Uterus (tissue), 4 donors: ENCODE data around the gene ASCC3. TPM values are rescaled to one million over a fixed set of nuclear protein-coding genes. Genes with fewer than 3 reads are reported as not detected.

ENCODE experiments used
- DNase-seq, 2 donors: peaks; one replicate each; pipeline ENCODE4 v3.0.0-alpha.2; 2019 to 2020
- H3K27ac ChIP-seq, 2 donors: fragments of 200-600 bp; sonication (generic); 1 replicate in 1 of 2; 2 replicates in 1 of 2; pipeline ENCODE4 v1.5.1; 2016 to 2018
- H3K27me3 ChIP-seq, 2 donors: fragments of 200-600 bp; sonication (generic); one replicate each; pipeline ENCODE4 v1.5.1; 2018 to 2019; ENCODE audit warnings: control low read depth in 1 of 2
- H3K36me3 ChIP-seq, 2 donors: fragments of 200-600 bp; sonication (generic); one replicate each; pipeline ENCODE4 v1.5.1; 2019; ENCODE audit warnings: control low read depth in 1 of 2
- H3K4me1 ChIP-seq, 2 donors: fragments of 200-600 bp; sonication (generic); one replicate each; pipeline ENCODE4 v1.5.1; 2018 to 2019; ENCODE audit warnings: control low read depth in 1 of 2
- H3K4me3 ChIP-seq, 2 donors: fragments of 200-600 bp; sonication (generic); 1 replicate in 1 of 2; 2 replicates in 1 of 2; pipeline ENCODE4 v1.5.1; 2018 to 2019; ENCODE audit warnings: mild to moderate bottlenecking in 1 of 2
- H3K9me3 ChIP-seq, 2 donors: fragments of 200-600 bp; sonication (generic); one replicate each; pipeline ENCODE4 v1.5.1; 2019; ENCODE audit warnings: control low read depth in 1 of 2
- CTCF ChIP-seq, 4 experiments: fragments of 200-600 bp in 2 of 4; fragments of 450-650 bp in 2 of 4; sonication (generic) in 2 of 4; IDR thresholded peaks; one replicate each; pipeline ENCODE4 v1.5.1; 2016 to 2019; ENCODE audit warnings: antibody characterized with exemption in 4 of 4, mild to moderate bottlenecking in 2 of 4, moderate library complexity in 1 of 4
- POLR2A ChIP-seq, 2 donors: fragments of 450-650 bp; IDR thresholded peaks; one replicate each; pipeline ENCODE4 v1.6.1; 2016; ENCODE audit warnings: antibody characterized with exemption in 2 of 2, mild to moderate bottlenecking in 1 of 2, moderate library complexity in 1 of 2
- intact Hi-C: fragments of 100-400 bp; cut with DNase I; formaldehyde crosslinking; loops from one replicate; pipeline ENCODE4 v1.15.1; 2023; ENCODE audit warnings: low total_unique reads
- total RNA-seq, 4 donors: library from RNA; depleted of rRNA in 3 of 4; stranded (reverse); fragments of >200 nt in 3 of 4; gene quantifications; one replicate each; pipeline versions ENCODE4 v1.1.0 to v1.2.4, GENCODE V29; 2014 to 2023
- donor health status: DM: yes; HTN: yes; CAD: no.

ASCC3 gene
- total RNA-seq, 4 donors from 2014 or later = 14.3 to 92.4 (median 33.2) TPM

- no peak for DNase-seq
- H3K4me3 ChIP-seq = no peak overlapping the region
Observed at GRCh38 chr6:100461278-100461916, 419.7 kb downstream of the ASCC3 start.

GRCh38 chr6:100460650-100461204 is 420.4 kb downstream of the ASCC3 start:
- H3K9me3 ChIP-seq = no peaks in the 10 kb centered on the region
- intact Hi-C loops = no loop called here
- no peak overlapping the region for H3K27ac ChIP-seq
- no peak overlapping the region for H3K4me3 ChIP-seq
- peaks cover 22 to 98% of the 10 kb centered on the region in 2 donors for H3K27me3 ChIP-seq
- no peaks in the 10 kb centered on the region for H3K36me3 ChIP-seq
- TF ChIP-seq POLR2A (IDR thresholded peaks at IDR 0.05) = no peak
- no peak for TF ChIP-seq CTCF (IDR thresholded peaks at IDR 0.05)
- DNase-seq = no peak
- no peaks in the 10 kb centered on the region for H3K4me1 ChIP-seq

More at GRCh38 chr6:100461278-100461916, 419.7 kb downstream of the ASCC3 start:
- intact Hi-C loops = no loop called here
- H3K27ac ChIP-seq = no peak overlapping the region
- TF ChIP-seq POLR2A (IDR thresholded peaks at IDR 0.05) = no peak
- no peak for TF ChIP-seq CTCF (IDR thresholded peaks at IDR 0.05)
- H3K36me3 ChIP-seq = no peaks in the 10 kb centered on the region
- H3K9me3 ChIP-seq = no peaks in the 10 kb centered on the region
- H3K27me3 ChIP-seq = peaks cover 17 to 98% of the 10 kb centered on the region in 2 donors
- no peaks in the 10 kb centered on the region for H3K4me1 ChIP-seq

- H3K27ac ChIP-seq = no peak overlapping the region
- intact Hi-C loops = no loop called here
- H3K4me1 ChIP-seq = no peaks in the 10 kb centered on the region
- TF ChIP-seq CTCF (IDR thresholded peaks at IDR 0.05) = no peak
- TF ChIP-seq POLR2A (IDR thresholded peaks at IDR 0.05) = no peak
- no peaks in the 10 kb centered on the region for H3K9me3 ChIP-seq
- no peak for DNase-seq
- peaks cover 22 to 98% of the 10 kb centered on the region in 2 donors for H3K27me3 ChIP-seq
- no peak overlapping the region for H3K4me3 ChIP-seq
- H3K36me3 ChIP-seq = no peaks in the 10 kb centered on the region
Observed at GRCh38 chr6:100459592-100460184, 421.4 kb downstream of the ASCC3 start.

GRCh38 chr6:100458841-100459591 is 422.1 kb downstream of the ASCC3 start:
- intact Hi-C loops = no loop called here
- no peak for DNase-seq
- Histone ChIP-seq H3K27me3 (peaks cover 22 to 98% of the 10 kb centered on the region in 2 donors), H3K36me3 (no peaks in the 10 kb centered on the region), H3K27ac (no peak overlapping the region), H3K4me1 (no peaks in the 10 kb centered on the region), H3K9me3 (no peaks in the 10 kb centered on the region), H3K4me3 (no peak overlapping the region)
- TF ChIP-seq POLR2A (IDR thresholded peaks at IDR 0.05) = no peak
- TF ChIP-seq CTCF (IDR thresholded peaks at IDR 0.05) = no peak
